NOMO-1 treated with dmso at 0.1 percent for 144 hours (cell line): ENCODE data around the gene CPNE7.

Source experiments
- DNase-seq: peaks from one replicate; lab custom pipeline; 2025; ENCODE audit not compliant: unreplicated experiment; lab: John Stamatoyannopoulos, UW

Gene CPNE7

GRCh38 chr16:89602273-89602951, 26.9 kb downstream of the CPNE7 start:
- peak; percentile 36 for DNase-seq

DNA sequence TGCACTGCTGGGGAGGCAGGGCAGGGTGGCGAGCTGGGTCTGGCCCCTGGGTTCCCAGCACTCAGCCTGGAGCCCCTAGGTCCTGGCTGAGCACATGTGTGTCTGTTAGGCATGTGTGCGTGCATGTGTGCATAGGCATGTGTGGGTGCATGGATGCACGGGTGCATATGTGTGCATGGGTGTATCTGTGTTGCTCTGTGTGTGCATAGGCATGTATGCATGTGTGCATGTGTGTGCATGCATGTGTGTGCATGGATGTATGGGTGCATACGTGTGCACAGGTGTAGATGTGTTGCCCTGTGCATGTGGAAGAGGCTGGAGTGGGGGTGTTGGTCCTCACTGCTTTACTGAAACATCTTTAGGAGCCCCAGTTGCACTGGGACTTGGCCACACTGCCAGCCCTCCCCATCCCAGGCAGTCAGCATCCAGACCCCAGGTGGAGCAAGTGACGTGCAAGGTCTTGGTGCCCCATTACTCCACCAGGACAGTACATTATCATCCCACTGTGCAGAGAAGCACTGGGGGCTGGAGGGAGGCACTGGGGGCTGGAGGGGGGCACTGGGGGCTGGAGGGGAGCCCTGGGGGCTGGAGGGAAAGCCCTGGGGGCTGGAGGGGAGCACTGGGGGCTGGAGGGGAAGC, 27.5 kb downstream of the CPNE7 start:
- DNase-seq: no peak

DNA sequence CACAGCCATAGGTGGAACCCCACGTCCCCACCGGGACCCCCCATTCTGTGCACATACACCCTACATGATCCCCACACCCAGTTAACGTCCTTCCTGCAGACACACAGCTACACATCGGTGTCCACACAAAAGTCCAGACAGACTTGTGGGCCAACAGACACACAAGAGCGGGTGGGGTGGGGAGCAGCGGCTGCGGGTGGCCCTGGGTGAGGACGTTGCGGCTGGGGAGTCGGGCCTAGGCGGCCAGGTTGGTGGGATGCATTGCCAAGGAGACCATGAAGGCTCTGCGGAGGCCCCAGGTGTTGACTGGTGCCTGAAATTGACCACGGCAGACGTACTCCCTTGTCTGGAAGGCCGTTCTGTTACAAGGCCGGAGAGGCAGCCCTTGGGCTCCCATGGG, 29.2 kb downstream of the CPNE7 start:
- no peak for DNase-seq

DNA sequence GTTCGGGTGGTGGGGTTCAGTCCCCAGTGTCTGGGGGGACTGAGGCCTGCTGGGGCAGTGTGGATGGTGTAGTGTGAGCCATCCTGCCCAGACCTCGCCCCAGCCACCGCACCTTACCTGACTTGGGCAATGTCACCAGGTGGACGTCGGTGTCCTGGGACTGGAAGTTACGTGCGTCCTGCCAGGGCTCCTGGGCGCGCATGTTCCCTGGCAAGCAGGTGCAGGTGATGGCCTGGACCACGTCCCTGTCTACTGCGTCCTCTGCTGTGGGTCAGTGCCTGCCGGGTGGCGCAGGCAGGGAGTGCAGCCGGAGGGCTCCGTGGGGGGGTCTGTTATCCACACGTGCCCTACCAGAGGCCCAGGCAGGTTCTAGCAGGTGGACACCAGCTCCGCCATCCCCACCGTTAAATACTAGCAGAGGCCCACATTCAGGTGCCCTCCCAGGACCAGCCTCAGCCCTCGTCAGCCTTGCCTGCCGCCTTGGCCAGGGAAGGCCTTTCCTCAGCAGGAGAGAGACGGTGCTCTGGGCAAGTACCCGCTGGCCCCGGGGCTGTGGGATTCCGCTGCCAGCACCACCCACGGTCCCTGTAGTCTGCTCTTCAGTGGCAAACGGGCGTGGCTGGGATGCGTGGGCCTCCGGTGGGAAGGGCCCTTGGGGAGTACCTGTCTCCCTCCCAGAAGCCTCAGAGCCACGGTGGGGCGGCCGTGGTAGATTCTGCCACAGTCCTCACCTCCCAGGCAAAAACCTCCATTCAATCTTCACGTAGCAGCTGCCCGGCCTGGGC, 29.8 kb downstream of the CPNE7 start:
- no peak for DNase-seq

DNA sequence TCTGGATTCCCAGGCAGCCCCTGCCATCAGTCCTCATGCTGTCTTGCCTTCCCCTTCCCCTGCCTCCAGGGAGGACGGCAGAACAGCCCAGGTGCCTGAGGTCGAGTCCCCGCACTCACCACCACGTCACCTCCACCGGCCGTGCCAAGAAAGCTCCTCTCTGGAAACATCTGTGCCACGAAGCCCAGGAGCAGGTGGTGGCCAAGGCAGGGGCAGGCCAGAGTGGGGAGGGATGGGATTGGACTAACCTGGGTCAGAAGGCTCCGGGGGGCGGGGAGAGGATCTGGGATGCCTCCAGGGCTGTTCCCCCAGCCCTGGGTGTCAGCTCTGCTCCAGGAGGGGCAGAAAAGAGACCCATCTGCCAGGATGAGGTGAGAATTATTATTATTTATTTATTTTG, 30.4 kb downstream of the CPNE7 start:
- DNase-seq: no peak

DNA sequence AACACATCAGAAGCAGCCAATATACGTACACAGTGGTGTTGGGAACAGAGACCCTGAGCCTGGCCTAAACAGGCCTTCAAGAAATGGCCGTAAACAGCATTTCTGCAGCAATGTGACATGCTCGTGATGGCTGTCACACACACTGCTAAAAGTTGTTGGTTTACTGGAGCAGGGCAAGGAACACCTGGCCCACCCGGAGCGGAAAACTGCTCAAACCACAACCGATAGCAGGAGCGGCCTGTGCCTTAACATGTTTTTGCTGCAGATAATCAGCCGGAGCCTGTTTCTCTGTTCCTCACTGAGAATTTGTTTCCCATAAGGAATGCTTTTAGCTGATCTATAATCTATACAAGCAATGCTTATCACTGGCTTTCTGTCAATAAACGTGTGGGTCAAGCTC, 31.9 kb downstream of the CPNE7 start:
- DNase-seq: no peak

GRCh38 chr16:89607937-89608740, 32.6 kb downstream of the CPNE7 start:
- DNase-seq: no peak

- DNase-seq: no peak
Measured at GRCh38 chr16:89610108-89610453, 34.5 kb downstream of the CPNE7 start.

DNA sequence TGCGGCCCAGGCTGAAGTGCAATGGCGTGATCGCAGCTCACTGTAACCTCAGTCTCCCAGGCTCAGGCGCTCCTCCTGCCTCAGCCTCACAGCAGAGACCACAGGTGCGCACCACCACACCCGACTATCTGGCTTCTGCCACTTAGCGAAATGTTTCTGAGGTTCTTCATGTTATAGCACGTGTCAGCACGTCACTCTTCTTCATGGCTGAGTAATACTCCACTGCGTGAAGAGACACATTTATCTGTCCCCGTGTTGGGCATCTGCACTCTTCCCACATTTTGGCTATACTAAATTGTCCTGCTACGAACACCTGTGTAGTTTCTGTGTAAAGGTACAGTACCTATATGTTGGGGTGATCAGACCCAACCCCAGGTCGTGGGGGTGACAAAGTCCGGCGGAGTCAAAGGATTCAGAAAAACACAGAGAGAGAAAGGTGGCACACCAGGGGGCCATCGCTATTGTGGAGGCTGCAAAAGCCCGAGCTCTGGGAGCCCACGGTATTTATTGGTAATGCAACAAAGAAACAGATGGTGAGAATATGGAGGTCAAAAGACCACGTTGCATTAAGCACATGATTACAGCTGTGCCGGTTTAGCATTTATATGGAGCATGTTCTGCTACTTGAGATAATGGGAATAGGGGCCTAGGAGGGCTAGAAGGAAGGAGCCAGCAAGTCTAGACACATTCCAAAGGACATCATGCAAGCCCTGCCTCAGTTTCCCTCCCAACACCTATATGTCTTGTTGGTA, 37.0 kb downstream of the CPNE7 start:
- DNase-seq: no peak

- DNase-seq: no peak
Measured at GRCh38 chr16:89613231-89613953, 37.8 kb downstream of the CPNE7 start, which contains the start of gene DPEP1. Gene DPEP1 (plus strand): TSS chr16:89613642. CDS start chr16:89630411, 16,769 bp downstream.

GRCh38 chr16:89613954-89614459, 38.4 kb downstream of the CPNE7 start:
- no peak for DNase-seq

DNA sequence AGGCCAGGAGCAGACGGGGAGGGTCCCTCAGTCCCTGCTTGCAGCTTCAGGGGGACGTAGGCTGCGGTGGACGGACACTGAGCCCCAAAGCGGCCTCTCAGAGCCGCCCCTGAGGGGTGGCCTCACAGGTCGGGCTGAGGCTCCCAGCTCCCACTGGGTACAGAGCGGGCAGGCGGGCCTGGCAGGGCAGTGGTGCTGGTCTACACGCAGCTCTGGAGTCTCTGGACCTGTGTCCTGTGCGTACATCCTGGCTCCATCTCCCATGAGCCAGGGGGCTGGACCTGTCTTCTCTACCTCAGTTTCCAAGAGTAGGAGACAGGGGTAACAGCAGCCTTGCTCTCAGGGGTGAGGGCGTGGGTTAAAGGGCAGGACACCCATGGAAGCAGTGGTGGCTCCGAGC, 39.6 kb downstream of the CPNE7 start:
- DNase-seq: no peak

GRCh38 chr16:89615596-89616090, 40.1 kb downstream of the CPNE7 start:
- no peak for DNase-seq

DNA sequence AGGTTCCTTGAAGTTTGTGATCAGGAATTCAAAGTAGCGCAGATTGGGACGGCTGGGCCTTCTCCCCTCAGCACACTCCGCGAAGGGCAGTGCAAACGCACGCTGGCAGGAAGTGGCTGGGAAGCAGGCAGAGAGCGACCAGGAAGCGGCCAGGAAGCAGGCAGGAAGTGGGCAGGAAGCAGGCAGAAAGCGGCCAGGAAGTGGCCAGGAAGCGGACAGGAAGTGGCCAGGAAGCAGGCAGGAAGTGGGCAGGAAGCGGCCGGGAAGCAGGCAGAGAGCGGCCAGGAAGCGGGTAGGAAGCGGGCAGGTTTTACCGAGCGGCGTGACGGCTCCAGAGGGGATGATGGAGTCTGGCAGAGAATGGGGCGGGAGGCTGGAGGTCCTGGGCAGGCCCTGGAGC, 41.1 kb downstream of the CPNE7 start:
- DNase-seq: no peak

- no peak for DNase-seq
Measured at GRCh38 chr16:89617036-89617435, 41.5 kb downstream of the CPNE7 start.

GRCh38 chr16:89618109-89618998, 42.8 kb downstream of the CPNE7 start:
- no peak for DNase-seq

DNA sequence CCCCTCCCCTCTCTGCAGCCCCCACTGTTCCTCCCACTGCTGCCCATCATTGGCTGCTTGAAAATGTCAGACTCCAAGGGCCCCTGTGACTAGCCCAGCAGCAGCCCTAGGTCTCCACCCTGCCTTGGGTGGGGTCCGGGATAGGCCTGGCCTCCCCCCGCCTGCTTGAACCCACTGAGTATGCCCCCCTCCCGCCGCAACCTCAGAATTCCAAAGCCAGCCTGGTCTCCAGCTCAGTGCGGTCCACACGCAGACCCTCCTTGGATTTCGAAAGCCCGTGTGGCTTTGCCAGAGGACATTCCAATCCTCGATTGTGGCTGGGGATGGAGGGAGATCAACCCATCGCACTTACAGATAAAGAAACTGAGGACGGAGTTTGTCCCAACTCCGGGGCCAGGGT, 44.3 kb downstream of the CPNE7 start:
- no peak for DNase-seq

- DNase-seq: no peak
Measured at GRCh38 chr16:89620406-89620841, 44.9 kb downstream of the CPNE7 start.
